Peyer's patch (tissue), 4 donors: ENCODE data around the gene TOX3. TPM values are rescaled to one million over a fixed set of nuclear protein-coding genes. Genes with fewer than 3 reads are reported as not detected.
A peak's percentile ranks its signal among the peaks of the same experiment; 100 is the strongest.

Experiments
- DNase-seq, 3 donors: peaks; one replicate each; pipeline ENCODE4 v3.0.0-alpha.2; 2017 to 2019
- H3K27ac ChIP-seq, 4 donors: fragments of 200-600 bp; sonication (generic); one replicate each; pipeline ENCODE4 v1.5.1; 2016 to 2019
- H3K27me3 ChIP-seq, 2 donors: fragments of 200-600 bp; sonication (generic); one replicate each; pipeline ENCODE4 v1.5.1; 2019
- H3K36me3 ChIP-seq, 3 donors: fragments of 200-600 bp; sonication (generic); one replicate each; pipeline ENCODE4 v1.5.1; 2016 to 2019
- H3K4me1 ChIP-seq, 4 donors: fragments of 200-600 bp; sonication (generic); one replicate each; pipeline ENCODE4 v1.5.1; 2016 to 2019
- H3K4me3 ChIP-seq, 4 donors: fragments of 200-600 bp; sonication (generic); 1 replicate in 3 of 4; 2 replicates in 1 of 4; pipeline ENCODE4 v1.5.1; 2016 to 2019; ENCODE audit warnings: mild to moderate bottlenecking in 1 of 4
- H3K9me3 ChIP-seq, 4 donors: fragments of 200-600 bp; sonication (generic); one replicate each; pipeline ENCODE4 v1.5.1; 2016 to 2019; ENCODE audit warnings: mild to moderate bottlenecking in 1 of 4
- POLR2A ChIP-seq, 2 donors: fragments of 450-650 bp; IDR thresholded peaks; one replicate each; pipeline ENCODE4 v1.5.1; 2017; ENCODE audit warnings: antibody characterized with exemption in 2 of 2, mild to moderate bottlenecking in 2 of 2, moderate library complexity in 2 of 2
- total RNA-seq, 4 donors: library from RNA; depleted of rRNA; stranded (reverse); fragments of >200 nt; gene quantifications; one replicate each; pipeline ENCODE4 v1.1.0, GENCODE V29; 2016
- TF ChIP-seq, protein P1 (sequence below), 6 experiments: fragments of 450-650 bp in 4 of 6; fragments of 200-600 bp in 2 of 6; sonication (generic) in 1 of 6; IDR thresholded peaks; one replicate each; pipeline ENCODE4 v1.5.1; 2017 to 2019; ENCODE audit warnings: antibody characterized with exemption in 6 of 6, mild to moderate bottlenecking in 3 of 6, moderate library complexity in 1 of 6

TOX3 gene
- total RNA-seq, 4 donors from 2014 or later: 5.0 to 24.5 (median 18.6) TPM

GRCh38 chr16:52568983-52569690 is 22.2 kb upstream of the TOX3 start:
- TF ChIP-seq, protein P1, sequence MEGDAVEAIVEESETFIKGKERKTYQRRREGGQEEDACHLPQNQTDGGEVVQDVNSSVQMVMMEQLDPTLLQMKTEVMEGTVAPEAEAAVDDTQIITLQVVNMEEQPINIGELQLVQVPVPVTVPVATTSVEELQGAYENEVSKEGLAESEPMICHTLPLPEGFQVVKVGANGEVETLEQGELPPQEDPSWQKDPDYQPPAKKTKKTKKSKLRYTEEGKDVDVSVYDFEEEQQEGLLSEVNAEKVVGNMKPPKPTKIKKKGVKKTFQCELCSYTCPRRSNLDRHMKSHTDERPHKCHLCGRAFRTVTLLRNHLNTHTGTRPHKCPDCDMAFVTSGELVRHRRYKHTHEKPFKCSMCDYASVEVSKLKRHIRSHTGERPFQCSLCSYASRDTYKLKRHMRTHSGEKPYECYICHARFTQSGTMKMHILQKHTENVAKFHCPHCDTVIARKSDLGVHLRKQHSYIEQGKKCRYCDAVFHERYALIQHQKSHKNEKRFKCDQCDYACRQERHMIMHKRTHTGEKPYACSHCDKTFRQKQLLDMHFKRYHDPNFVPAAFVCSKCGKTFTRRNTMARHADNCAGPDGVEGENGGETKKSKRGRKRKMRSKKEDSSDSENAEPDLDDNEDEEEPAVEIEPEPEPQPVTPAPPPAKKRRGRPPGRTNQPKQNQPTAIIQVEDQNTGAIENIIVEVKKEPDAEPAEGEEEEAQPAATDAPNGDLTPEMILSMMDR (IDR thresholded peaks at IDR 0.05): no peak
- TF ChIP-seq POLR2A (IDR thresholded peaks at IDR 0.05): no peak
- Histone ChIP-seq H3K9me3 (no peaks in the 10 kb centered on the region), H3K36me3 (no peaks in the 10 kb centered on the region), H3K4me3 (no peak overlapping the region), H3K27ac (no peak overlapping the region), H3K27me3 (no peaks in the 10 kb centered on the region), H3K4me1 (peaks cover 0 to 17% (median 0%) of the 10 kb centered on the region in 4 donors)
- no peak for DNase-seq

- H3K27ac ChIP-seq: no peak overlapping the region
- TF ChIP-seq, protein P1 (IDR thresholded peaks at IDR 0.05): no peak
- no peak for TF ChIP-seq POLR2A (IDR thresholded peaks at IDR 0.05)
- no peak for DNase-seq
Observed at GRCh38 chr16:52568495-52568894, 21.6 kb upstream of the TOX3 start.

DNA sequence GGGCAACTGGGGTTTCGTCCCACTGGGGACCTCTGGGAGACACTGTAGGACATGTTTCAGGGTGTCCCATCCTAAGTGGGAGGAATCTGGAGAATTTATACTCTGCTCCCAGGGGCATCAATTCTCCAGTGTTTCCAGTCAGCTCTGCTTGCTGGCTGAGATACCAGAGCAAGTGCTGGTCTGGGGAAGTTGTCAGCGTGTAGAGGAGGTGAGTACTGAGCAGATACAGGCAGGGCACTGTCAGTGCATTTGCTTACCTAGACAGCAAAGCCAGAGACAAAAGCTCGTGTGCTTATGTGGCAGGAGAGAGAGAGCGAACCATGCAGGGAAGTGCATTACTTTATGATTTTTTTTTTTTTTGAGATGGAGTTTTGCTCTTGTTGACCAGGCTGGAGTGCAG is 20.2 kb upstream of the TOX3 start:
- TF ChIP-seq, protein P1 (IDR thresholded peaks at IDR 0.05): no peak
- TF ChIP-seq POLR2A (IDR thresholded peaks at IDR 0.05): no peak
- Histone ChIP-seq H3K4me3 (no peak overlapping the region), H3K27me3 (no peaks in the 10 kb centered on the region), H3K36me3 (no peaks in the 10 kb centered on the region), H3K9me3 (no peaks in the 10 kb centered on the region), H3K4me1 (peaks cover 0 to 12% (median 0%) of the 10 kb centered on the region in 4 donors), H3K27ac (no peak overlapping the region)
- DNase-seq: no peak

More at GRCh38 chr16:52568495-52568894, 21.6 kb upstream of the TOX3 start:
- Histone ChIP-seq H3K9me3 (no peaks in the 10 kb centered on the region), H3K27me3 (no peaks in the 10 kb centered on the region), H3K4me1 (peaks cover 0 to 17% (median 0%) of the 10 kb centered on the region in 4 donors), H3K36me3 (no peaks in the 10 kb centered on the region), H3K4me3 (no peak overlapping the region)

DNA sequence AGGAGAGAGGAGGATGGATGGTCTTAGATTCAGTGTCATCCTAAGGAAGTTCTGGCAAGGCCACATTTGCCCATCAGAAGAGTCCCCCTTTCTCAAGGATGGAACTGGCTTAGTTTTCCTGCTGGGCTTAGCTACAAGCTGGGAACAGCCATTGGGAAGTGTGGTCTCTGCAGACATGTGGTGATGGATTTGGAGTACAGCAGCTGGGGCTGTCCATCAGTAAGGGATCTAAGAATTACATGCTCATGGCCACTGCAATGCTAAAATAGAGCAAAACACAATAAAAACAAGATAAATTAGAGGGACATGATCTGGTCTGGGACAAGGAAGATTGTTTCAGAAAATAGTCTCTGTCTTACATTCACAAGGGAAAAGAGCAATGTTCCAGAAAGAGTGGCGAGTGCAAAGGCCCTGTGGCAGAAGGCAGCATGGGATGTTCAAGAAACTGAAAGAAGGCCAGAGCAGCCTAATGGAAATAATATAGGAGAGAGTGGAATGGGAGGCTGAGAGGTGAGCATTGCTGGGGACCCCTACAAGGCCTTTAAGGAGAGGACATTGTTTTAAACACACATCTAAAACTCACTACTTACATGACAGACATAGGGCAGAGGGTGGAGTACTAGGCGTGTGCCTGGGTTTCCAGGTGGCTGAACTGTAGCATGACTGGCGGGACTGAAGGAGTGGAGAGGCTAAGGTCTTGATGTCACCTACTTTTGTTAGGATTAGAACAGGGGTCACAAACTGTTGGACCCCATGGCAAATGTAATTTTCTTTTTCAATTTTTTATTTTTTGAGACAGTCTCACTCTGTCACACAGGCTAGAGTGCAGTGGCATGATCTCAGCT is 17.0 kb upstream of the TOX3 start:
- DNase-seq: no peak
- Histone ChIP-seq H3K27me3 (no peaks in the 10 kb centered on the region), H3K27ac (no peak overlapping the region), H3K36me3 (no peaks in the 10 kb centered on the region), H3K9me3 (no peaks in the 10 kb centered on the region), H3K4me1 (peaks cover 0 to 30% (median 2%) of the 10 kb centered on the region in 4 donors), H3K4me3 (no peak overlapping the region)
- TF ChIP-seq, protein P1 (IDR thresholded peaks at IDR 0.05): no peak
- no peak for TF ChIP-seq POLR2A (IDR thresholded peaks at IDR 0.05)

DNA sequence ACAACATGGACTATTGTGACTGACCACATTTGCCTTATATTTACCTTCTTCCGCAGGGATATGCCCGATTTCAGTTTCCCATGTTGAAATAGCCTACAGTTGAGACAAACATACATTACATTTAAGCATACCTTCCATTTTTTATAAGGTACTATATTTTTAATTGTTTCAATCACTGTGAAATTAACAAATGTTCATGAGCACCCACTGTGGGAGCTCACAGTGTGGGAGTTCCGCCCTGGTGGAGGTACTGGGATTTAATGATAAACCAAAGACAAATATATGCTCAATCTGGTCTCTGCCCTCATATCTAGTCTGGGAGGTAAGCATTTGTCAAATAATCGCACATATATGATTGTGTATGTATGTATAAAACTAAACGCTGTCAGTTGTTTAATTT is 15.8 kb upstream of the TOX3 start:
- Histone ChIP-seq H3K36me3 (no peaks in the 10 kb centered on the region), H3K4me3 (no peak overlapping the region), H3K27me3 (no peaks in the 10 kb centered on the region), H3K4me1 (peaks cover 0 to 39% (median 2%) of the 10 kb centered on the region in 4 donors), H3K27ac (peak overlapping the region in 3 of 4 donors; percentile 17 to 78 (median 44)), H3K9me3 (no peaks in the 10 kb centered on the region)
- no peak for DNase-seq
- TF ChIP-seq, protein P1 (IDR thresholded peaks at IDR 0.05): no peak
- no peak for TF ChIP-seq POLR2A (IDR thresholded peaks at IDR 0.05)
